ENCODE data around the gene IL13RA1.

IL13RA1 gene

DNA sequence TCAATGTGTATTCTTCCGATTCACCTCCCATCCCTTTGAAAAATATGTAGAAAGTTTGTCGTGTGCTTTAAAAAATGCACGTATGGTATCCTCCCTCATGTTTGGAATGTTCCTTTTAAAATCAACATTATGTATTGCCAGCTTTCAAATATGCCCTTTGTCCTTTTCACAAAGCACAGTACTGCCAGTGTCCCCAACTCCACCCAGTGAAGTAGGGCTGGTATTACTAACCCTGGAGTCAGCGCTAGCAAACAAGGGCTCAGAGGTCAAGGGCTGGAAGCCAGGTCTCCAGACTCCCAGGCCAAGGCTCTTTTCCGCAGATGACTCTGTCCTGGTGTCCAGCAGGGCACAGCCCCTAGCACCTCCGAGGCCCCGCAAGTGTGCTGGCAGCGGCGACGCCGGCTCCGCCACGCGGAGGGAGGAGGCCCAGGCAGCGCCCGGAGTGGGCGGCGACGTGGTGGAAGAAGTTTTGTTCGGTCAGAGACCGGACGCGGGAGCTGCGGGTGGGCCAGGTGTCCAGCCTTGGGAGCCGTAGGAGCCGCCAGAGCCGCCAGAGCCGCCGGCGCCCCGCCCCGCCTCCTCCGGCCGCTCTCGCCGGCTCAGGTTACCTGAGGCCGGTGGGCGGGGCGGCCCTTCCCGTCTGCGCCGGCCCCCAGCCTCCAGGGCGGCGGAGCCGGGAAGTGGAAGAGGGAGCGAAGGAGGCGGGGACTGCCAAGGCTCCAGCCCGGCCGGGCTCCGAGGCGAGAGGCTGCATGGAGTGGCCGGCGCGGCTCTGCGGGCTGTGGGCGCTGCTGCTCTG is at the start of gene IL13RA1:
TSS of gene IL13RA1 (plus strand) at position 720 of the 799 bp plus-strand sequence. CDS start at position 753, 33 bp downstream.
- no peak for DNase-seq (ENCODE audit: low read depth, low spot score)
- Histone ChIP-seq H3K9me3 (ENCODE audit: control insufficient read depth, insufficient read depth, low read length) (no peaks in the 10 kb centered on the region), H3K4me3 (ENCODE audit: low read length) (peak within 1 kb of the TSS; percentile 68; the same call in 1 of the 2 replicates), H3K4me1 (ENCODE audit: control insufficient read depth, insufficient read depth, low read length) (peaks cover 2% of the 10 kb centered on the region; the same call in 1 of the 2 replicates), H3K36me3 (ENCODE audit: control insufficient read depth, insufficient read depth, low read length) (no peaks in the 10 kb centered on the region), H3K27me3 (ENCODE audit: control insufficient read depth, insufficient read depth, low read length) (peaks cover 4% of the 10 kb centered on the region; the same call in 1 of the 2 replicates), H3K27ac (ENCODE audit: low read length) (no peak within 1 kb of the TSS)
- no CpG with 5 or more reads among the region's 56 CpGs for WGBS (ENCODE audit: insufficient coverage, insufficient read length)

DNA sequence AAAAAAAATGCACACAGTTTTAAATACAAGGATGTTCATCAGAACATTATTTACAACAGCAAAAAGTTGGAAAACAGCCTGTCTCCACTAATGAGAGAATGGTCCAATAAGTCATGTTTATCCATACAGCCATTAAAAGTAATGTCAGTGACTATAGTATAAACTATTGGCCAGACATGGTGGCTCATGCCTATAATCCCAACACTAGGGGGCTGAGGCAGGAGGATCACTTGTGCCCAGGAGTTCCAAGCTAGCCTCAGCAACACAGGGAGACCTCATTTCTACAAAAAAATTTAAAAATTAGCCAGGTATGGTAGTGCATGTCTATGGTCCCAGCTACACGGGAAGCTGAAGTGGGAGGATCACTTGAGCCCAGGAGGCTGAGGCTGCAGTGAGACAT is 48.1 kb upstream of the IL13RA1 start:
- no peaks in the 10 kb centered on the region for H3K36me3 ChIP-seq (ENCODE audit: control insufficient read depth, insufficient read depth, low read length)
- H3K4me3 ChIP-seq (ENCODE audit: low read length), result no peak overlapping the region
- no peaks in the 10 kb centered on the region for H3K4me1 ChIP-seq (ENCODE audit: control insufficient read depth, insufficient read depth, low read length)
- WGBS (ENCODE audit: insufficient coverage, insufficient read length), result no CpG with 5 or more reads among the region's 1 CpG
- no peaks in the 10 kb centered on the region for H3K9me3 ChIP-seq (ENCODE audit: control insufficient read depth, insufficient read depth, low read length)
- H3K27ac ChIP-seq (ENCODE audit: low read length), result no peak overlapping the region
- no peak for DNase-seq (ENCODE audit: low read depth, low spot score)
- H3K27me3 ChIP-seq (ENCODE audit: control insufficient read depth, insufficient read depth, low read length), result no peaks in the 10 kb centered on the region

DNA sequence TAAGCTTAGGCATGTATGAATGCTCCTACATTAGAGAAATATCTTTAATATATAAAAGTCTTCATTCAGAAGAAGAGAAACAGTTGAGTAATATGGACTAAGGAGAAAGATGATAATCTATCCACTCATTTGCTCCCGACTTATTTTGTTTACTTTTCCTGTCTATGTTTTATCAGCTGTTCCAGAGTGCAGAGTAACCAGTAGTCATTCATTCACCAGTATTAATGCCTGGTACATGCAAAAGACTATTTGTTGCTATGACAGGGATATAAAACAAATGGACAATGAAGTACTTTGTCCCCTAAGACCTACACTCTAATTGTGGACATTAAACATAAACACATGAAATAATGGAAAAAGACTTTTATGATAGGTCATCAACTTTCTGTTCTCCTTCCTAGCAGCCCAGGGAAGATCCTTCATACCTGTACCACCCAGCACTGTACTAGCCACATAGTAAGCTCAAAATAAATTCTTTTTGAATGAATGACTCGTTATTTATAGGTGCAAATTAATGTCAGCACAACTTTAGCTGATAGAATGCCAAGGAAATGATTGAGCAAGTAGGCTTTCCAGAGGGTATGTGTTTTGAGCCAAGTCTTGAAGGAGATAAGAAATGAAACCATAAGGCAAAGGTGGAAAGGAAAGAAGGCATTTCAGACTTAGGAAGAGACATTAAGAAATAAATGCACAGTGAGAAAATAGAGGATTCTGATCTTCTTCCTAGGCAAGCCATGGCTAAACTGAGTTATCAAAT is 45.0 kb upstream of the IL13RA1 start:
- no CpG with 5 or more reads among the region's 2 CpGs for WGBS (ENCODE audit: insufficient coverage, insufficient read length)
- no peaks in the 10 kb centered on the region for H3K27me3 ChIP-seq (ENCODE audit: control insufficient read depth, insufficient read depth, low read length)
- H3K27ac ChIP-seq (ENCODE audit: low read length), result no peak overlapping the region
- H3K4me1 ChIP-seq (ENCODE audit: control insufficient read depth, insufficient read depth, low read length), result no peaks in the 10 kb centered on the region
- no peaks in the 10 kb centered on the region for H3K36me3 ChIP-seq (ENCODE audit: control insufficient read depth, insufficient read depth, low read length)
- no peak overlapping the region for H3K4me3 ChIP-seq (ENCODE audit: low read length)
- H3K9me3 ChIP-seq (ENCODE audit: control insufficient read depth, insufficient read depth, low read length), result no peaks in the 10 kb centered on the region
- no peak for DNase-seq (ENCODE audit: low read depth, low spot score)

GRCh38 chrX:118685393-118685792 is 42.0 kb upstream of the IL13RA1 start:
- Histone ChIP-seq H3K4me1 (ENCODE audit: control insufficient read depth, insufficient read depth, low read length) (no peaks in the 10 kb centered on the region), H3K9me3 (ENCODE audit: control insufficient read depth, insufficient read depth, low read length) (no peaks in the 10 kb centered on the region), H3K4me3 (ENCODE audit: low read length) (no peak overlapping the region), H3K27ac (ENCODE audit: low read length) (no peak overlapping the region), H3K36me3 (ENCODE audit: control insufficient read depth, insufficient read depth, low read length) (no peaks in the 10 kb centered on the region), H3K27me3 (ENCODE audit: control insufficient read depth, insufficient read depth, low read length) (no peaks in the 10 kb centered on the region)
- DNase-seq (ENCODE audit: low read depth, low spot score), result no peak
- WGBS (ENCODE audit: insufficient coverage, insufficient read length), result no CpG with 5 or more reads among the region's 3 CpGs

DNA sequence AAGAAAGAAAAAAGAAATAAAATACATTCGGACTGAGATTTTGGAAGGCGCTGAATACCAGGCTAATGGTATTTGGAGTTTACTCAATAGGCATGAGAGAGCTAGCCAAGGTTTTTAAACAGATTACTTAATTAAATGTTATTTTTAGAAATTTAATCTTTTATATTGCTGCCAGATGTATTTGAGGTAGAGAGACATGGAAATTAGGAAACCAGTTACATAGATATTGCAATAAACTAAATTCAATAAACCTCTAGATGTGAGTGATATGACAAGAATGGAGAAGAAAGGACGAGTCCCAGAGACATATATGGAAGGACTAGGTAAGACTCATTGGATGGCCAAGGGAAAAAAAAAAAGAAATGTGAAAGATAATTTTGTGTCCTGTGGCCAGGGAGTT is 38.5 kb upstream of the IL13RA1 start:
- Histone ChIP-seq H3K27ac (ENCODE audit: low read length) (no peak overlapping the region), H3K36me3 (ENCODE audit: control insufficient read depth, insufficient read depth, low read length) (no peaks in the 10 kb centered on the region), H3K4me3 (ENCODE audit: low read length) (no peak overlapping the region), H3K9me3 (ENCODE audit: control insufficient read depth, insufficient read depth, low read length) (no peaks in the 10 kb centered on the region), H3K4me1 (ENCODE audit: control insufficient read depth, insufficient read depth, low read length) (no peaks in the 10 kb centered on the region), H3K27me3 (ENCODE audit: control insufficient read depth, insufficient read depth, low read length) (no peaks in the 10 kb centered on the region)
- WGBS (ENCODE audit: insufficient coverage, insufficient read length), result no CpG with 5 or more reads among the region's 3 CpGs
- DNase-seq (ENCODE audit: low read depth, low spot score), result no peak

GRCh38 chrX:118693843-118694242 is 33.6 kb upstream of the IL13RA1 start:
- H3K4me3 ChIP-seq (ENCODE audit: low read length), result no peak overlapping the region
- no peak for DNase-seq (ENCODE audit: low read depth, low spot score)
- H3K27me3 ChIP-seq (ENCODE audit: control insufficient read depth, insufficient read depth, low read length), result no peaks in the 10 kb centered on the region
- H3K27ac ChIP-seq (ENCODE audit: low read length), result no peak overlapping the region
- no peaks in the 10 kb centered on the region for H3K9me3 ChIP-seq (ENCODE audit: control insufficient read depth, insufficient read depth, low read length)
- WGBS (ENCODE audit: insufficient coverage, insufficient read length), result no CpG with 5 or more reads among the region's 2 CpGs
- H3K36me3 ChIP-seq (ENCODE audit: control insufficient read depth, insufficient read depth, low read length), result no peaks in the 10 kb centered on the region
- no peaks in the 10 kb centered on the region for H3K4me1 ChIP-seq (ENCODE audit: control insufficient read depth, insufficient read depth, low read length)

- Histone ChIP-seq H3K4me3 (ENCODE audit: low read length) (no peak overlapping the region), H3K4me1 (ENCODE audit: control insufficient read depth, insufficient read depth, low read length) (no peaks in the 10 kb centered on the region), H3K36me3 (ENCODE audit: control insufficient read depth, insufficient read depth, low read length) (no peaks in the 10 kb centered on the region), H3K27me3 (ENCODE audit: control insufficient read depth, insufficient read depth, low read length) (no peaks in the 10 kb centered on the region), H3K9me3 (ENCODE audit: control insufficient read depth, insufficient read depth, low read length) (no peaks in the 10 kb centered on the region), H3K27ac (ENCODE audit: low read length) (no peak overlapping the region)
- no CpG with 5 or more reads among the region's 6 CpGs for WGBS (ENCODE audit: insufficient coverage, insufficient read length)
- no peak for DNase-seq (ENCODE audit: low read depth, low spot score)
Observed at GRCh38 chrX:118694638-118695037, 32.8 kb upstream of the IL13RA1 start.

GRCh38 chrX:118698516-118699170 is 28.8 kb upstream of the IL13RA1 start:
- Histone ChIP-seq H3K4me1 (ENCODE audit: control insufficient read depth, insufficient read depth, low read length) (no peaks in the 10 kb centered on the region), H3K27ac (ENCODE audit: low read length) (no peak overlapping the region), H3K4me3 (ENCODE audit: low read length) (no peak overlapping the region), H3K36me3 (ENCODE audit: control insufficient read depth, insufficient read depth, low read length) (no peaks in the 10 kb centered on the region), H3K27me3 (ENCODE audit: control insufficient read depth, insufficient read depth, low read length) (no peaks in the 10 kb centered on the region), H3K9me3 (ENCODE audit: control insufficient read depth, insufficient read depth, low read length) (no peaks in the 10 kb centered on the region)
- DNase-seq (ENCODE audit: low read depth, low spot score), result no peak
- no CpG with 5 or more reads among the region's 5 CpGs for WGBS (ENCODE audit: insufficient coverage, insufficient read length)

- WGBS (ENCODE audit: insufficient coverage, insufficient read length), result no CpG with 5 or more reads among the region's 5 CpGs
Observed at GRCh38 chrX:118702741-118703140, 24.7 kb upstream of the IL13RA1 start.

GRCh38 chrX:118706681-118707080 is 20.7 kb upstream of the IL13RA1 start:
- WGBS (ENCODE audit: insufficient coverage, insufficient read length), result no CpG with 5 or more reads among the region's 4 CpGs
- H3K4me1 ChIP-seq (ENCODE audit: control insufficient read depth, insufficient read depth, low read length), result no peaks in the 10 kb centered on the region
- H3K27ac ChIP-seq (ENCODE audit: low read length), result no peak overlapping the region
- no peaks in the 10 kb centered on the region for H3K27me3 ChIP-seq (ENCODE audit: control insufficient read depth, insufficient read depth, low read length)
- H3K4me3 ChIP-seq (ENCODE audit: low read length), result no peak overlapping the region
- no peak for DNase-seq (ENCODE audit: low read depth, low spot score)
- no peaks in the 10 kb centered on the region for H3K9me3 ChIP-seq (ENCODE audit: control insufficient read depth, insufficient read depth, low read length)
- H3K36me3 ChIP-seq (ENCODE audit: control insufficient read depth, insufficient read depth, low read length), result no peaks in the 10 kb centered on the region

More at GRCh38 chrX:118702741-118703140, 24.7 kb upstream of the IL13RA1 start:
- no peak overlapping the region for H3K27ac ChIP-seq (ENCODE audit: low read length)
- no peaks in the 10 kb centered on the region for H3K4me1 ChIP-seq (ENCODE audit: control insufficient read depth, insufficient read depth, low read length)
- no peaks in the 10 kb centered on the region for H3K27me3 ChIP-seq (ENCODE audit: control insufficient read depth, insufficient read depth, low read length)
- no peak overlapping the region for H3K4me3 ChIP-seq (ENCODE audit: low read length)
- H3K9me3 ChIP-seq (ENCODE audit: control insufficient read depth, insufficient read depth, low read length), result no peaks in the 10 kb centered on the region
- H3K36me3 ChIP-seq (ENCODE audit: control insufficient read depth, insufficient read depth, low read length), result no peaks in the 10 kb centered on the region
- DNase-seq (ENCODE audit: low read depth, low spot score), result no peak
